Neural cell (in vitro differentiated cells): ENCODE data around the gene FAM20C. TPM values are rescaled to one million over a fixed set of nuclear protein-coding genes. Genes with fewer than 3 reads are reported as not detected.

Source experiments
- H2AFZ ChIP-seq: fragments of 200-600, 300-800 bp; sonication (generic), shearing (Covaris generic); 2 replicates; pipeline ENCODE4 v1.6.0; 2014; ENCODE audit warnings: low read depth, mild to moderate bottlenecking, antibody characterized with exemption, low read length, moderate library complexity
- H3F3A ChIP-seq: fragments of 200-600 bp; shearing (Covaris generic); 2 replicates; pipeline ENCODE4 v1.6.1; 2016; ENCODE audit warnings: mild to moderate bottlenecking, moderate library complexity, mixed read lengths, antibody characterized with exemption, low read length; ENCODE audit not compliant: insufficient read depth, poor library complexity, severe bottlenecking
- H3K27ac ChIP-seq: fragments of 200-600, 300-800 bp; sonication (generic), shearing (Covaris generic); 2 replicates; pipeline ENCODE4 v1.5.1; 2014; ENCODE audit warnings: mild to moderate bottlenecking, low read length, moderate library complexity
- H3K27me3 ChIP-seq: fragments of 300-800, 200-600 bp; sonication (generic), shearing (Covaris generic); 2 replicates; pipeline ENCODE4 v1.6.0; 2014; ENCODE audit warnings: mild to moderate bottlenecking, low read depth, low read length, moderate library complexity; ENCODE audit not compliant: insufficient read depth
- H3K36me3 ChIP-seq: fragments of 300-800, 200-600 bp; sonication (generic), shearing (Covaris generic); 2 replicates; pipeline ENCODE4 v1.5.1; 2014; ENCODE audit warnings: mild to moderate bottlenecking, antibody characterized with exemption, low read length, moderate library complexity; ENCODE audit not compliant: insufficient read depth
- H3K4me2 ChIP-seq: fragments of 300-800, 200-600 bp; sonication (generic), shearing (Covaris generic); 2 replicates; pipeline ENCODE4 v1.6.0; 2014; ENCODE audit warnings: mild to moderate bottlenecking, low read length
- H3K4me3 ChIP-seq: fragments of 300-800, 200-600 bp; sonication (generic), shearing (Covaris generic); 2 replicates; pipeline ENCODE4 v1.5.1; 2014; ENCODE audit warnings: mild to moderate bottlenecking, low read length, moderate library complexity
- H3K79me2 ChIP-seq: fragments of 200-600 bp; shearing (Covaris generic); replicated peaks from 2 replicates; pipeline ENCODE4 v1.6.0; 2014; ENCODE audit warnings: mild to moderate bottlenecking, low read length, moderate library complexity; ENCODE audit not compliant: insufficient read depth
- H3K9ac ChIP-seq: fragments of 300-800, 200-600 bp; sonication (generic), shearing (Covaris generic); 2 replicates; pipeline ENCODE4 v1.6.1; 2016; ENCODE audit warnings: mild to moderate bottlenecking, low read length, mixed read lengths
- H3K9me2 ChIP-seq: fragments of 200-600 bp; shearing (Covaris generic); 2 replicates; pipeline ENCODE4 v1.6.1; 2016; ENCODE audit warnings: mild to moderate bottlenecking, low read length, mixed read lengths; ENCODE audit not compliant: insufficient read depth
- H3K9me3 ChIP-seq: fragments of 200-600, 300-800 bp; sonication (generic), shearing (Covaris generic); 2 replicates; pipeline ENCODE4 v1.6.1; 2016; ENCODE audit warnings: mild to moderate bottlenecking, mixed run types, low read length, moderate library complexity, mixed read lengths
- H4K20me1 ChIP-seq: fragments of 200-600 bp; shearing (Covaris generic); 2 replicates; pipeline ENCODE4 v1.6.1; 2016; ENCODE audit warnings: mild to moderate bottlenecking, mixed run types; ENCODE audit not compliant: insufficient read depth
- EP300 ChIP-seq: fragments of 450-650 bp; conservative IDR thresholded peaks from 2 replicates; pipeline ENCODE4 v1.6.1; 2014; ENCODE audit warnings: antibody characterized with exemption, mild to moderate bottlenecking, moderate library complexity; ENCODE audit not compliant: poor library complexity, severe bottlenecking
- EZH2 ChIP-seq: fragments of 200-600, 300-800 bp; shearing (Covaris generic), sonication (generic); IDR thresholded peaks from 2 replicates; pipeline ENCODE4 v1.6.1; 2014; ENCODE audit warnings: antibody characterized with exemption, low read length, borderline replicate concordance, mild to moderate bottlenecking; ENCODE audit not compliant: insufficient read depth, poor library complexity, severe bottlenecking
- MXI1 ChIP-seq: fragments of 450-650 bp; conservative IDR thresholded peaks from 2 replicates; pipeline ENCODE4 v1.6.1; 2014; ENCODE audit warnings: antibody characterized with exemption, mild to moderate bottlenecking; ENCODE audit not compliant: poor library complexity, severe bottlenecking
- POLR2AphosphoS5 ChIP-seq: IDR thresholded peaks from 2 replicates; pipeline ENCODE4 v1.6.1; 2012
- RAD21 ChIP-seq: fragments of 450-650 bp; conservative IDR thresholded peaks from 2 replicates; pipeline ENCODE4 v1.6.1; 2014; ENCODE audit warnings: antibody characterized with exemption, mild to moderate bottlenecking, moderate library complexity
- SMC3 ChIP-seq: fragments of 450-650 bp; conservative IDR thresholded peaks from 2 replicates; pipeline ENCODE4 v1.6.1; 2014; ENCODE audit warnings: antibody characterized with exemption, mild to moderate bottlenecking, moderate library complexity; ENCODE audit not compliant: poor library complexity
- TAF1 ChIP-seq: IDR thresholded peaks from 2 replicates; pipeline ENCODE4 v1.6.1; 2012; ENCODE audit warnings: low read depth
- polyA plus RNA-seq: library from polyadenylated mRNA; depleted of rRNA; stranded (reverse); fragments of >200 nt; gene quantifications from 2 replicates; pipeline ENCODE4 v1.2.3, GENCODE V29; 2014
- TF ChIP-seq, protein P1 (sequence below): fragments of 450-650 bp; IDR thresholded peaks from 2 replicates; pipeline ENCODE4 v1.5.1; 2014; ENCODE audit warnings: antibody characterized with exemption, mild to moderate bottlenecking, moderate library complexity; ENCODE audit not compliant: poor library complexity, severe bottlenecking
- TF ChIP-seq, protein P2 (sequence below): IDR thresholded peaks from 2 replicates; pipeline ENCODE4 v1.6.1; 2012; ENCODE audit warnings: borderline replicate concordance

FAM20C gene
- polyA plus RNA-seq, 1 donor from 2014 or later, result 22.7 TPM

GRCh38 chr7:199483-200249 lies 7.3 kb downstream of the FAM20C start:
- Histone ChIP-seq H3K79me2 (peaks cover 24% of the 10 kb centered on the region), H3F3A (no peaks in the 10 kb centered on the region), H3K36me3 (peaks cover 6% of the 10 kb centered on the region), H3K27me3 (no peaks in the 10 kb centered on the region), H4K20me1 (no peaks in the 10 kb centered on the region), H3K4me2 (no peak overlapping the region), H3K4me3 (no peak overlapping the region), H3K9me2 (no peaks in the 10 kb centered on the region), H3K27ac (no peak overlapping the region), H3K9ac (no peak overlapping the region), H3K9me3 (no peaks in the 10 kb centered on the region), H2AFZ (no peak overlapping the region)
- TF ChIP-seq TAF1 (no peak), EZH2 (no peak), MXI1 (no peak), RAD21 (no peak), POLR2AphosphoS5 (no peak), EP300 (no peak), SMC3 (no peak)
- TF ChIP-seq, protein P1, sequence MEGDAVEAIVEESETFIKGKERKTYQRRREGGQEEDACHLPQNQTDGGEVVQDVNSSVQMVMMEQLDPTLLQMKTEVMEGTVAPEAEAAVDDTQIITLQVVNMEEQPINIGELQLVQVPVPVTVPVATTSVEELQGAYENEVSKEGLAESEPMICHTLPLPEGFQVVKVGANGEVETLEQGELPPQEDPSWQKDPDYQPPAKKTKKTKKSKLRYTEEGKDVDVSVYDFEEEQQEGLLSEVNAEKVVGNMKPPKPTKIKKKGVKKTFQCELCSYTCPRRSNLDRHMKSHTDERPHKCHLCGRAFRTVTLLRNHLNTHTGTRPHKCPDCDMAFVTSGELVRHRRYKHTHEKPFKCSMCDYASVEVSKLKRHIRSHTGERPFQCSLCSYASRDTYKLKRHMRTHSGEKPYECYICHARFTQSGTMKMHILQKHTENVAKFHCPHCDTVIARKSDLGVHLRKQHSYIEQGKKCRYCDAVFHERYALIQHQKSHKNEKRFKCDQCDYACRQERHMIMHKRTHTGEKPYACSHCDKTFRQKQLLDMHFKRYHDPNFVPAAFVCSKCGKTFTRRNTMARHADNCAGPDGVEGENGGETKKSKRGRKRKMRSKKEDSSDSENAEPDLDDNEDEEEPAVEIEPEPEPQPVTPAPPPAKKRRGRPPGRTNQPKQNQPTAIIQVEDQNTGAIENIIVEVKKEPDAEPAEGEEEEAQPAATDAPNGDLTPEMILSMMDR, result no peak
- TF ChIP-seq, protein P2, sequence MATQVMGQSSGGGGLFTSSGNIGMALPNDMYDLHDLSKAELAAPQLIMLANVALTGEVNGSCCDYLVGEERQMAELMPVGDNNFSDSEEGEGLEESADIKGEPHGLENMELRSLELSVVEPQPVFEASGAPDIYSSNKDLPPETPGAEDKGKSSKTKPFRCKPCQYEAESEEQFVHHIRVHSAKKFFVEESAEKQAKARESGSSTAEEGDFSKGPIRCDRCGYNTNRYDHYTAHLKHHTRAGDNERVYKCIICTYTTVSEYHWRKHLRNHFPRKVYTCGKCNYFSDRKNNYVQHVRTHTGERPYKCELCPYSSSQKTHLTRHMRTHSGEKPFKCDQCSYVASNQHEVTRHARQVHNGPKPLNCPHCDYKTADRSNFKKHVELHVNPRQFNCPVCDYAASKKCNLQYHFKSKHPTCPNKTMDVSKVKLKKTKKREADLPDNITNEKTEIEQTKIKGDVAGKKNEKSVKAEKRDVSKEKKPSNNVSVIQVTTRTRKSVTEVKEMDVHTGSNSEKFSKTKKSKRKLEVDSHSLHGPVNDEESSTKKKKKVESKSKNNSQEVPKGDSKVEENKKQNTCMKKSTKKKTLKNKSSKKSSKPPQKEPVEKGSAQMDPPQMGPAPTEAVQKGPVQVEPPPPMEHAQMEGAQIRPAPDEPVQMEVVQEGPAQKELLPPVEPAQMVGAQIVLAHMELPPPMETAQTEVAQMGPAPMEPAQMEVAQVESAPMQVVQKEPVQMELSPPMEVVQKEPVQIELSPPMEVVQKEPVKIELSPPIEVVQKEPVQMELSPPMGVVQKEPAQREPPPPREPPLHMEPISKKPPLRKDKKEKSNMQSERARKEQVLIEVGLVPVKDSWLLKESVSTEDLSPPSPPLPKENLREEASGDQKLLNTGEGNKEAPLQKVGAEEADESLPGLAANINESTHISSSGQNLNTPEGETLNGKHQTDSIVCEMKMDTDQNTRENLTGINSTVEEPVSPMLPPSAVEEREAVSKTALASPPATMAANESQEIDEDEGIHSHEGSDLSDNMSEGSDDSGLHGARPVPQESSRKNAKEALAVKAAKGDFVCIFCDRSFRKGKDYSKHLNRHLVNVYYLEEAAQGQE, result no peak

- Histone ChIP-seq H3K9me3 (no peaks in the 10 kb centered on the region), H3K9me2 (no peaks in the 10 kb centered on the region), H3K27me3 (no peaks in the 10 kb centered on the region), H3F3A (no peaks in the 10 kb centered on the region), H2AFZ (no peak overlapping the region), H3K79me2 (peaks cover 18% of the 10 kb centered on the region), H3K9ac (no peak overlapping the region), H3K4me2 (no peak overlapping the region), H3K36me3 (peaks cover 6% of the 10 kb centered on the region), H3K27ac (no peak overlapping the region), H3K4me3 (no peak overlapping the region), H4K20me1 (no peaks in the 10 kb centered on the region)
- TF ChIP-seq, protein P1, result no peak
- TF ChIP-seq TAF1 (no peak), POLR2AphosphoS5 (no peak), MXI1 (no peak)
Measured at GRCh38 chr7:200290-200689, 7.9 kb downstream of the FAM20C start.
